Amniotic stem cell (primary cell): ENCODE data around the gene GALNT2.

Source experiments
- DNase-seq: peaks from one replicate; lab custom pipeline; 2025; lab: John Stamatoyannopoulos, UW

GALNT2 gene

GRCh38 chr1:230091473-230092231 is 24.6 kb downstream of the GALNT2 start:
- no peak for DNase-seq

GRCh38 chr1:230094746-230095145 is 27.7 kb downstream of the GALNT2 start:
- no peak for DNase-seq

- DNase-seq = no peak
Measured at GRCh38 chr1:230095938-230096337, 28.9 kb downstream of the GALNT2 start.

GRCh38 chr1:230097370-230097769 is 30.3 kb downstream of the GALNT2 start:
- no peak for DNase-seq

- no peak for DNase-seq
Measured at GRCh38 chr1:230098723-230099122, 31.7 kb downstream of the GALNT2 start.

- DNase-seq = no peak
Measured at GRCh38 chr1:230099465-230099864, 32.4 kb downstream of the GALNT2 start.

GRCh38 chr1:230100932-230101331 is 33.9 kb downstream of the GALNT2 start:
- no peak for DNase-seq

- DNase-seq = no peak
Measured at GRCh38 chr1:230101556-230101955, 34.5 kb downstream of the GALNT2 start.

GRCh38 chr1:230102046-230102445 is 35.0 kb downstream of the GALNT2 start:
- no peak for DNase-seq

GRCh38 chr1:230102472-230102871 is 35.4 kb downstream of the GALNT2 start:
- DNase-seq = no peak

GRCh38 chr1:230103306-230104173 is 36.5 kb downstream of the GALNT2 start:
- DNase-seq = no peak

- DNase-seq = peak; percentile 96
Measured at GRCh38 chr1:230104395-230105244, 37.6 kb downstream of the GALNT2 start.

GRCh38 chr1:230105245-230105753 is 38.3 kb downstream of the GALNT2 start:
- DNase-seq = no peak

- DNase-seq = peak; percentile 17
Measured at GRCh38 chr1:230105754-230106625, 39.0 kb downstream of the GALNT2 start.

GRCh38 chr1:230107941-230108340 is 40.9 kb downstream of the GALNT2 start:
- no peak for DNase-seq

- DNase-seq = no peak
Measured at GRCh38 chr1:230108580-230108979, 41.5 kb downstream of the GALNT2 start.

GRCh38 chr1:230109066-230109465 is 42.0 kb downstream of the GALNT2 start:
- DNase-seq = no peak

GRCh38 chr1:230109895-230110667 is 43.0 kb downstream of the GALNT2 start:
- no peak for DNase-seq

GRCh38 chr1:230110971-230111370 is 43.9 kb downstream of the GALNT2 start:
- DNase-seq = no peak

GRCh38 chr1:230112131-230112701 is 45.2 kb downstream of the GALNT2 start:
- no peak for DNase-seq
